Colonic mucosa (tissue), 4 donors: ENCODE data around the gene PAK2. TPM values are rescaled to one million over a fixed set of nuclear protein-coding genes. Genes with fewer than 3 reads are reported as not detected.

Experiments
- DNase-seq: peaks from one replicate; pipeline ENCODE4 v3.0.0-alpha.2; 2020
- H3K27ac ChIP-seq: fragments of 200-600 bp; one replicate; pipeline ENCODE4 v1.8.0; 2021
- H3K27me3 ChIP-seq: fragments of 200-600 bp; one replicate; pipeline ENCODE4 v1.8.0; 2021
- H3K36me3 ChIP-seq: fragments of 200-600 bp; one replicate; pipeline ENCODE4 v1.8.0; 2021
- H3K4me1 ChIP-seq: fragments of 200-600 bp; one replicate; pipeline ENCODE4 v1.8.0; 2021; ENCODE audit warnings: mild to moderate bottlenecking
- H3K4me3 ChIP-seq: fragments of 200-600 bp; one replicate; pipeline ENCODE4 v1.8.0; 2021
- H3K9ac ChIP-seq, 2 donors: one replicate each; pipeline ENCODE4 v1.7.0; 2013; ENCODE audit warnings: control low read depth in 2 of 2, low read depth in 2 of 2, low read length in 2 of 2
- H3K9me3 ChIP-seq: fragments of 200-600 bp; one replicate; pipeline ENCODE4 v1.8.0; 2021
- CTCF ChIP-seq: fragments of 200-600 bp; IDR thresholded peaks from one replicate; pipeline ENCODE4 v1.8.0; 2022; ENCODE audit warnings: antibody characterized with exemption, mild to moderate bottlenecking
- intact Hi-C: fragments of 100-400 bp; cut with DNase I; formaldehyde crosslinking; loops from one replicate; pipeline ENCODE4 v1.14.1; 2022
- total RNA-seq, 2 donors: library from RNA; stranded (reverse); fragmentation: NEBNext Ultra II Directional in 1 of 2; extraction: Animal tissue kit (Norgen Biotek cat#: 25700) in 1 of 2; gene quantifications; one replicate each; pipeline ENCODE4 v1.2.1, GENCODE V29; 2021
- donor health status: healthy.
- donor health status: DM: no; HTN: no; CAD: no.
- donor health status: DM: no; HTN: no; CAD: no.

Gene PAK2
- total RNA-seq, 2 donors from 2014 or later: 72.5 to 76.5 TPM

- TF ChIP-seq CTCF: no peak
- Histone ChIP-seq H3K27ac (no peak overlapping the region), H3K36me3 (no peaks in the 10 kb centered on the region), H3K27me3 (no peaks in the 10 kb centered on the region), H3K9ac (no peak overlapping the region), H3K4me1 (no peaks in the 10 kb centered on the region), H3K9me3 (no peaks in the 10 kb centered on the region), H3K4me3 (no peak overlapping the region)
- intact Hi-C loops: no loop called here
- no peak for DNase-seq
Observed at GRCh38 chr3:196788528-196788927, 48.9 kb downstream of the PAK2 start.

GRCh38 chr3:196789885-196790359 is 50.3 kb downstream of the PAK2 start:
- Histone ChIP-seq H3K36me3 (no peaks in the 10 kb centered on the region), H3K9ac (no peak overlapping the region), H3K4me1 (no peaks in the 10 kb centered on the region), H3K9me3 (no peaks in the 10 kb centered on the region), H3K4me3 (no peak overlapping the region), H3K27me3 (no peaks in the 10 kb centered on the region), H3K27ac (no peak overlapping the region)
- intact Hi-C loops: no loop called here
- no peak for TF ChIP-seq CTCF
- no peak for DNase-seq

GRCh38 chr3:196790636-196791035 is 51.0 kb downstream of the PAK2 start:
- Histone ChIP-seq H3K27ac (no peak overlapping the region), H3K9ac (no peak overlapping the region), H3K9me3 (no peaks in the 10 kb centered on the region), H3K27me3 (no peaks in the 10 kb centered on the region), H3K36me3 (no peaks in the 10 kb centered on the region), H3K4me3 (no peak overlapping the region), H3K4me1 (no peaks in the 10 kb centered on the region)
- no peak for DNase-seq
- TF ChIP-seq CTCF: no peak
- intact Hi-C loops: no loop called here

- no peak for TF ChIP-seq CTCF
- Histone ChIP-seq H3K27ac (no peak overlapping the region), H3K4me1 (no peaks in the 10 kb centered on the region), H3K27me3 (no peaks in the 10 kb centered on the region), H3K9me3 (no peaks in the 10 kb centered on the region), H3K9ac (no peak overlapping the region), H3K36me3 (no peaks in the 10 kb centered on the region), H3K4me3 (no peak overlapping the region)
- intact Hi-C loops: no loop called here
- DNase-seq: no peak
Observed at GRCh38 chr3:196792771-196793170, 53.1 kb downstream of the PAK2 start.

GRCh38 chr3:196793246-196793645 is 53.6 kb downstream of the PAK2 start:
- no peak for TF ChIP-seq CTCF
- no peak for DNase-seq
- H3K9me3 ChIP-seq: no peaks in the 10 kb centered on the region
- no peaks in the 10 kb centered on the region for H3K36me3 ChIP-seq
- H3K27me3 ChIP-seq: no peaks in the 10 kb centered on the region
- intact Hi-C loops: no loop called here
- no peak overlapping the region for H3K9ac ChIP-seq
- H3K4me3 ChIP-seq: no peak overlapping the region
- no peaks in the 10 kb centered on the region for H3K4me1 ChIP-seq
- H3K27ac ChIP-seq: no peak overlapping the region

- no peaks in the 10 kb centered on the region for H3K4me1 ChIP-seq
- no peaks in the 10 kb centered on the region for H3K27me3 ChIP-seq
- no peak overlapping the region for H3K9ac ChIP-seq
- no peak overlapping the region for H3K4me3 ChIP-seq
- no peaks in the 10 kb centered on the region for H3K9me3 ChIP-seq
- intact Hi-C loops: no loop called here
- no peaks in the 10 kb centered on the region for H3K36me3 ChIP-seq
- H3K27ac ChIP-seq: no peak overlapping the region
- no peak for TF ChIP-seq CTCF
- no peak for DNase-seq
Observed at GRCh38 chr3:196794467-196794866, 54.8 kb downstream of the PAK2 start.
